GM18951 (cell line): ENCODE results near the gene BICDL2.
"Not testable (repeated sequence)": the region's sequence is repeated elsewhere in the genome, so short reads cannot be mapped to it uniquely, and the experiment has no call there.

Source experiments
- POLR2A ChIP-seq: IDR thresholded peaks from 4 replicates; pipeline ENCODE4 v1.6.1; 2011; ENCODE audit warnings: mild to moderate bottlenecking; ENCODE audit not compliant: insufficient read length, insufficient read depth; ENCODE audit errors: extremely low read depth
- in situ Hi-C: fragments of 300-500 bp; cut with MboI; formaldehyde crosslinking; loops from one replicate; pipeline ENCODE4 v1.12.0; 2022; ENCODE audit warnings: low sequenced_read_pairs, mixed read lengths, inconsistent platforms; ENCODE audit not compliant: unreplicated experiment

Gene BICDL2, protein sequence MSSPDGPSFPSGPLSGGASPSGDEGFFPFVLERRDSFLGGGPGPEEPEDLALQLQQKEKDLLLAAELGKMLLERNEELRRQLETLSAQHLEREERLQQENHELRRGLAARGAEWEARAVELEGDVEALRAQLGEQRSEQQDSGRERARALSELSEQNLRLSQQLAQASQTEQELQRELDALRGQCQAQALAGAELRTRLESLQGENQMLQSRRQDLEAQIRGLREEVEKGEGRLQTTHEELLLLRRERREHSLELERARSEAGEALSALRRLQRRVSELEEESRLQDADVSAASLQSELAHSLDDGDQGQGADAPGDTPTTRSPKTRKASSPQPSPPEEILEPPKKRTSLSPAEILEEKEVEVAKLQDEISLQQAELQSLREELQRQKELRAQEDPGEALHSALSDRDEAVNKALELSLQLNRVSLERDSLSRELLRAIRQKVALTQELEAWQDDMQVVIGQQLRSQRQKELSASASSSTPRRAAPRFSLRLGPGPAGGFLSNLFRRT

DNA sequence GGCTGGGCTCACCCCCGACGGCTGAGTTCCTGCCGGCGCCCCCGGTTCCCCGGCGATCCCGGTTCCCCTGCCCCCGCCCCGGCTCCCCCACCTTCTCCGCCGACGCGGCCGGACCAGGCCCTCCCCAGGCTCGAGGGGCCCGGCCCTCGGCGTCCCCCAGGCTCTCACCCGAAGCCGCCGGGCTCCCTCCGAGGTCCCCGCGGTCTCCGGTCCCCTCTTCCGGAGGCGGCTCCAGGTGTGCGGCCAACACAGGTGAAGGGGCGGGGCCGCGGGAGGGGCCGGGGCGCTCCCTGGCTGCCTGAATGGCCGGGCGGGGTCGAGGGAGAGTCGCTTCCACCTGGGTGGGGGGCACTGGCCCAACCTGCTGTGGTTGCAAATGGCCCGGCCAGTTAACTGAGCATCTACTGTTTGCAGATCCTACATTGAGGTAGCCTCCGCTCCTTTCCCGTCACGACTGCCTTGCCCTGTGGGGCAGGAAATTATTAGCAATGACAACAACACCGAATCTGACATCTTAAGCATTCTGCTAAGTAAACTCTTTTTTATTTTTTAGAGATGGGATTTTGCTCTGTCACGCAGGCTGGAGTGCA lies at the start of gene BICDL2:
TSS of gene BICDL2 (minus strand) at position 219 of the 590 bp plus-strand sequence. CDS start 1,448 bp downstream, outside the sequence.
- in situ Hi-C loops: no loop called here
- TF ChIP-seq POLR2A: no peak

DNA sequence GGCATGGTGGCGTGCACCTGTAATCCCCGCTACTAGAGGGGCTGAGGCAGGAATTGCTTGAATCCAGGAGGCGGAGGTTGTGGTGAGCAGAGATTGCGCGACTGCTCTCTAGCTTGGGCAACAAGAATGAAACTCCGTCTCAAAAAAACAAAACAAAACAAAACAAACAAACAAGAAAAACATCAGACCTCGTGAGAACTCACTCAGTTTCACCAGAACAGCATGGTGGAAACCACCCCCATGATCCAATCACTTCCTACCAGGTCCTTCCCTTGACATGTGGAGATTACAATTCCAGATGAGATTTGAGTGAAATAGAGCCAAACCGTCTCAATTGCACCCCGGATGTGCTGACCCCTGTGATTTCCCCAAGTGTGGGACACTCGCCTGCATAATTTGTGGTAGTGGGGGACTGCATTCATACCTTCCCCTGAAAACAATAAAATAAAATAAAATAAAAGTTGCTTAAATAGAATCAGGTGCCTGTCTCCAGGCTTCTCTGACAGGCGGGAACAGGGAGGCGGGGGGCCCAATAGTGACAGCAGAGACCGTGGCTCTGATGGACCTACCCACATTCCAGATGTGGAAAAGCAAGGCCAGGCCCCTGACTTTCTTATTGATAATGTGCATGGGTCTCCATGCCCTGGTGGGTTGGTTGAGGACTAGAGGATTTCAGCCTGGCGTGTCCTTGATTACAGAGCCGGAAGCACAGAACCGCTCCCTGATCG lies 49.3 kb upstream of the BICDL2 start:
- TF ChIP-seq POLR2A: no peak
- in situ Hi-C loops: no loop called here

DNA sequence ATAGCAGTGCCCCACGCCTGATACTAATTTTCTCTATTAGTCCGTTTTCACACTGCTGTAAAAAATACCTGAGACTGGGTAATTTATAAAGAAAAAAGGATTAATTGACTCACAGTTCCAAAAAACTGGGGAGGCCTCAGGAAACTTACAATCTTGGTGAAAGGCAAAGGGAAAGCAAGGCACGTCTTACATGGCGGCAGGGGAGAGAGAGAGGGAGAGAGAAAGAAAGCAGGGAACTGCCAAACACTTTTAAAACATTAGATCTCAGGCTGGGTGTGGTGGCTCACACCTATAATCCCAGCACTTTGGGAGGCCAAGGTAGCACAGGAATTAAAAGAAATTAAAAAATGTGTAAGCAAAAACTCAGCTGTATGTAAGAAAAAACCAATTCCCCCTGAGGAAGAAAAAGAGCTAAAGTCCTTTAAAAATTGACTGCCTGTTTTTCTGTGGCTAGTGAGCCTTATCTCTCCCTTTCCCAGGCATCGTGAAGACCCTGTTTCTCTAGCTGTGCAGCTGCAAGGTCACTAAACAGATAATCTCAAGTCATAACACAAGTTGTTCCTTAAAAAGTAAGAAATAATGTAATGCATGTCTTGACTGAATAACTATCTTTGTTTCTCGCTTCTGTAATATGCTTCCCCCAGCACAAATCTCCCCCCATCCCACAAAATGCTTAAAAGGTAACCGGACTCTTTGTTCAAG lies 48.4 kb upstream of the BICDL2 start:
- no peak for TF ChIP-seq POLR2A

DNA sequence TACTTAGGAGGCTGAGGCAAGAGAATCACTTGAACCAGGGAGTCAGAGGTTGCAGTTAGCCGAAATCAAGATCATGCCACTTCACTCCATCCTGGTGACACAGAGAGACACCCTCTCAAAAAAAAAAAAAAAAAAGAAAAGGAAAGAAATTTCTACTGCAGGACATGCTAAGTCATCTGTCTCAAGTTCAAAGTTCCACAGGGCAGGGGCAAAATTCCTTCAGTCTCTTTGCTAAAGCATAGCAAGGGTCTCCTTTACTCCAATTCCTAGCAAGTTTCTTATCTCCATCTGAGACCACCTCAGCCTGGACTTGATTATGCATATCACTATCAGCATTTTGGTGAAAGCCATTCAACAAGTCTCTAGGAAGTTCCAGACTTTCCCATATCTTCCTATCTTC lies 47.7 kb upstream of the BICDL2 start:
- no peak for TF ChIP-seq POLR2A
- in situ Hi-C loops: no loop called here

More for the DNA sequence above, 48.4 kb upstream of the BICDL2 start:
- in situ Hi-C loops: no loop called here

DNA sequence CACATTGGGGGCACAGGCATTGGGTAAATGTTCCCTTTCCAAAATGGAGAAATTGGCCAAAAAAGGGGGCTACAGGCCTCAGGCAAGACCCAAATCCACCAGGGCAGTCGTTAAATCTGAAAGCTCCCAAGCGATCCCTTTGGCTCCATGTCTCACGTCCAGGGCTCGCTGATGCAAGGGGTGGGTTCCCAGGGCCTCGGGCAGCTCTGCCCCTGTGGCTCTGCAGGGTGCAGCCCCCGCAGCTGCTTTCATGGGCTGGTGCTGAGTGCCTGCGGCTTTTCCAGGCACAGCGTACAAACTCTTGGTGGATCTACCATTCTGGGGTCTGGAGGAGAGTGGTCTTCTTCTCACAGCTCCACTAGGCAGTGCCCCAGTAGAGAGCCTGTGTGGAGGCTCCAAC lies 46.7 kb upstream of the BICDL2 start:
- in situ Hi-C loops: not testable (repeated sequence)

DNA sequence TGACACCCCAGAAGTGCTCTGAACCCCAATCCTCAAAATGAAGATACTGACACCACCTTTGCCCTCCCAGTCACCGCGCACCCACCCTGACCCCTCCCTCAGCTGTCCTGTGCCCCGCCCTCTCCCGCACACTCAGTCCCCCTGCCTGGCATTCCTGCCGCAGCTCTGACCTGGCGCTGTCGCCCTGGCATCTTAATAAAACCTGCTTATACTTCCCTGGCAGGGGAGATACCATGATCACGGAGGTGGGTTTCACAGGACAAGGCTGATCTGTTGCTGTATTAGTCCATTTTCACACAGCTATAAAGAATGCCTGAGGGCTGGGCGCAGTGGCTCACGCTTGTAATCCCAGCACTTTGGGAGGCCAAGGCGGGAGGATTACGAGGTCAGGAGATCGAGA lies 45.2 kb upstream of the BICDL2 start:
- in situ Hi-C loops: not testable (repeated sequence)

DNA sequence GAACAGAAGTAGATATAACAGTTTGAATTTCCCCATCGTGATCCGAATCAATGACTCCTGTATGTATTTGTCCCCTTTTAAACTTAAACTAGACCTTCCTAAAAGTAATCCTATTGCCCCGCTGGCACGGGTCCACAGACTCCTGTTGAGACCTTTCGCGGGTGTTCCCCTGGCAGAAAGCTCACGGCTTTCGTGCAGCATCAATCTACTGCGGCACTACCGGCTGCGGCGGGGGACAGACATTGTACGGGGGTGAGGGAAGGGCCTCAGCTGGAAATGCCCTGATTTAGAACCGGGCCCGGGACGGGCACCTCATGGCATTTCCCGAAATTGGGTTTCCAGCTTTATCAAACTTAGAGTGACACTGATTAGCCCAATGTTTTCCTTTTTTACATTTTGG lies 43.3 kb upstream of the BICDL2 start:
- TF ChIP-seq POLR2A: no peak
- in situ Hi-C loops: no loop called here

DNA sequence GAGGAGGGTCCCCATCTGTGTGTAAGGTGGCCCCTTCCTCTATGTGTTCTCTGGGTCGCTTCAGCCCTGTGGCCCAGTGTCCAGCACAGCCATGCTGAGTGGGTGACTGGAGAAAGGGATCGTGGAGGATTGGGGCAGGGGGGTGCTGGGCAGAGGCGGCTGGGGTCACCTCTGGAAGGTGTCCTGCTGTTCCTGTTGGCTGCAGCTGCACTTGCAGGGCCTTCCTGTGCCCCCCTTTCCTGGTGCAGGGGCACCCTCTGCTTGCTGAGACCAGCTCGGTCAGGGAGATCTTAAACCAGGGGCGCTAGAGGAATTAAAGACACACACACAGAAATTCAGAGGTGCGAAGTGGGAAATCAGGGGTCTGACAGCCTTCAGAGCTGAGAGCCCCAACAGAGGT lies 39.8 kb upstream of the BICDL2 start:
- in situ Hi-C loops: no loop called here
- TF ChIP-seq POLR2A: no peak

DNA sequence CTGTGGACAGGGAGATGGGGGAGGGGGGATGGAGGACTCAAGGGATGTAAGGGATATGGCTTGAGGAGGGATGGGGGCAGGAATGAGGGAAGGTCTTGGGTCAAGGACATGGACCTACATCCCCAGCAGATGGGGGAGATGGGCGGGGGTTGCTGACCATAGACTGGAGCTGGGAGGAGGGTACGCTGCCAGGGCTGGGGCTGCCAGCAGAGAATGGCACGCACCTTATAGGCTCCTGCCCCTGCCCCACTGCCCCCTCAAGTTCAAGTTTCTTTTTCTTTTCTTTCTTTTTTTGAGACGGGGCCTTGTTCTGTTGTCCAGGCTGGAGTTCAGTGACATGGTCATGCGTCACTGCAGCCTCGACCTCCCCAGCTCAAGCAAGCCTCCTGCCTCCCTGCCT lies 39.2 kb upstream of the BICDL2 start:
- in situ Hi-C loops: not testable (repeated sequence)

DNA sequence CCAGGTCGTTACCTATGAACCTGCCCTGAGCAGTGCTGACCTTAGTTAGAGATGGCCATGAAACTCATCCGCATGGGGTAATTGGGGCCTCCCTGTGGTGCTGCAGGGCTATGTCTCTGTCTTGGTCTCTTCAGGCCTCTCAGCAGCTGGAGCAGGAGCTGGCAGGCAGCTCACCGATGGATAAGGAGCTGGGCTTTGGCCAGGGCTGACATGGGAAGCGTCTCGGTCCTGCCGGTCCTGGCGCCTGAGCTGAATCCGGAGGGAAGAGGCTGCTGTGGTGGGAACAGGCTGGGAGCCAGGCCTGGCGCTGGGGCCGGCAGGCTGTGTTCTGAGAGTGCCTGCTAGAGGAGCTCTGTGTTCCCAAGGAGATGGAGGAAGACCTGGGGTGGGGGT lies 38.8 kb upstream of the BICDL2 start:
- in situ Hi-C loops: no loop called here
- TF ChIP-seq POLR2A: no peak

DNA sequence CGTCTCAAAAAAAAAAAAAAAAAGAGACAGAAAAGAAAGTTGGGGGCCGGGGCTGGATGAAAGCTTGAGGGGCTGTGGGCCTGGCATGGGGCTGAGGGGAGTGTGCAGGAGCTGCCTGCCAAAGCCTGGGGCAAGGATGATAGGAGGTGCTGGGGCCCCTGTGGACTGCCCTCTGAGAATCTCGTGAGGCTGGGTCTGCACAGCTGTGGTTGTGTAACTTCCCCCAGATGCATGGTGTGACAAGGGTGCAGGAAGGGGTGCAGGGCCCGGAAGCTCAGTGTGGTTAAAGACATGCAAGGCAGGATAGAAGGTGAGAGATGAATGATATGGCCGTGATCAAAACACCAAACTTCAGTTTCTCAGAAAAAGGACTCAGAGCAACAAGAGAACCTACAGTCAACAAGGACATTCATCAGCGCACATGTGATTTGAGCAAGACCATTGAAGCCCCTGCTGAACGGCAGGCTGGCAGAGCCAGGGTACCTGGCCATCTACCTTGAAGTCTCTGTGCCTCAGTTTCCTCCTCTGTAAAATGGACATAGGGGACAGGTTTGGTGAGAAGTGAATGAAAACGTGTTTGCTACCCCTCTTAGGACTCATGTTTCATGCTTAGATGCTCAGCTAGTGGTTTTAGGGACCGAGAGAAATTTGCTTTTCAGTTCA lies 38.2 kb upstream of the BICDL2 start:
- TF ChIP-seq POLR2A: peak; percentile 33
- in situ Hi-C loops: no loop called here

DNA sequence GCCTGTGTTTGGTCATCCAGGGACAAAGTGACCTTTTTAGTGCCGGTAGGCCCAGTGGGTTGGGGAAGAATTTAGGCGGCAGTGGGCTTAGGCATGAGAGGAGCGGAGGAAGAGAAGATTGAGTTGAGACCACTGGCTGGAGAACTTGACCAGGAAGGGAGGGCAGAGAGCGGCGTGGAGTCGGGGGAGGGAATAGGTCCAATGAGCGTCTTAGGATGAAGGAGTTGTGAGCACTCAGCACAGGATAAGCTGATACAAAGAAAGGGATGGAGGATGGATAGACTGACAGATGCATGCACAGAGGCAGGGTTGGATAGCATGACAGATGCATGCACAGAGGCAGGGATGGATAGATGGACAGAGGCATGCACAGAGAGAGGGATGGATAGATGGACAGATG lies 36.7 kb upstream of the BICDL2 start:
- no peak for TF ChIP-seq POLR2A
- in situ Hi-C loops: no loop called here

DNA sequence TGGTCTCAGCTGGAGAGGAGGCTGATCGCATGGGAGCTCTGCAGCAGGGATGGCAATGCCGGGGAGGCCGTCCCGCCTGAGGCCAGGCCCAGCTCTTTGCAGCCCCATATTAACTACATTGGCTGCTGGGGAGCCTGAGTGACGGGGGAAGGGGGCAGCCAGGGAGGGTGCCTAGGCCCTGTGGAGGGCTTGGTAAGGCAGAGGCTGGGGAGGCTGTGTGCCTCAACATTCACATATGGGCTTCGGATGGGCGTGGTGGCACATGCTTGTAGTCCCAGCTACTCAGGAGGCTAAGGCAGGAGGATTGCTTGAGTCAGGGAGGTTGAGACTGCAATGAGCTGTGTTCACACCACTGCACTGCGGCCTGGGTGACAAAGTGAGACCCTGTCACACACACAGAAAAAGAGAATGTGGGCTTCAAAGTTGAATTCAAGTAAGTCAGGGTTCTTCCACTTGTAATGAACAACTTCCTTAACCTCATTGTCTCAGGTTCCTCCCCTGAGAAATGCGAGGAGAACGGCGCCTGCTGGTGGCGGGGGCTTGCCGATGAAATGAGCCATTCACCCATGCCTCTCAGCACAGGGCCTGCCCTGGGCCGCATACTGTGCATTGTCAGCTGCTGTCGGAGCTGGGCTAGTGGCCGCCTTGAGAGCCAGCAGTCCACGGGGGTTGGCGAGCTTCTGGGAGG lies 36.0 kb upstream of the BICDL2 start:
- in situ Hi-C loops: not testable (repeated sequence)

DNA sequence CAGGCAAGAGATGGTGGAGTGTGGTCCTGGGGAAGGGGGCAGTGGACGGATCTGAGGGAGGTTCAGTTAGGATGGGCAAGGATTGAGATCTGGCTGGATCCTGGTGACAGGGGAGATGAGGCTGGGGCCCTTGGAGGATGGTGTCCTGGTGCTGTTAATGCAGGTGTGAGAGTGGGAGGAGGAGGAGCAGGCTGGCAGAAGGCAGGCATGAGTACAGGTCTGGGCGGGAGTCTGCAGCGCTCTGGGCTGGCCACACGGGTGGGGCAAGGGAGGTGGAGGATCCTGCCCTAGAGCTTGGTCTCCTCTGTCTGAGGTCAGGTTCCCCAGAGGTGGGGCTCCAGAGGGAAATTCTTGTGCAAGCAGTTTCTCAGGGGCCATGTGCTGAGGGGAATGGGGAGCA lies 35.4 kb upstream of the BICDL2 start:
- in situ Hi-C loops: not testable (repeated sequence)
